ENCODE results near the gene PSME2. TPM values are rescaled to one million over a fixed set of nuclear protein-coding genes. Genes with fewer than 3 reads are reported as not detected.

PSME2 gene
- total RNA-seq, 1 experiment from 2014 or later, result 126 TPM

DNA sequence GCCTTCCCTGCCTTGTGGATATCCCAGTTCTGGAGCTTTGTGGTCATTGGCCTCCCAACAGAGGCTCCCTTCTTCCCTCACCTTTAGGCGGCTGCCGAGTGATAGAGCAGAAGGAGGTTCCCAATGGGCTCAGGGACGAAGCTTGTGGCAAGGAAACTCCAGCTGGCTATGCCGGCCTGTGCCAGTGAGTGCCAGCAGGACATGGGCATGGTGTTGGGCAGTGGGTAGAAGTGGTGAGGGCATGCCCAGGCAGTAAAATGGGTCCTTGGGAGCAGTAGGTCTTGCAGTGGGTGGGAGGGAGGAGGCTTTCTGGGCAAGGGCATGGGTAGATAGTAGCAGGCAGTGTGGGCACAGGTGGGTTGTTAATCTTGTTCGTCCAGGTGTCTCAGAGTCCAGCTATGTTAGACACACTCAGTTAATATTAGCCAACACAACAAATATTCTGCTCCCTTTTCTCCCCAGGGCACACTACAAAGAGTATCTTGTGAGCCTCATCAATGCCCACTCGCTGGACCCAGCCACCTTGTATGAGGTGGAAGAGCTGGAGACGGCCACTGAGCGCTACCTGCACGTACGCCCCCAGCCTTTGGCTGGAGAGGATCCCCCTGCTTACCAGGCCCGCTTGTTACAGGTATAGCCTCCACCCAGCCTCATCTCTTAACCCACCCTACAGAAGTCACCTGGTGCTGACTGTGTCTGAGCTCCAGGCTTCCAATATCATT lies 13.5 kb upstream of the PSME2 start:
- peaks cover 30 to 64% (median 61%) of the 10 kb centered on the region in 3 experiments for H3K36me3 Mint-ChIP-seq (ENCODE audit: insufficient read depth in 1 of 3, low read depth in 3 of 3)
- H2BK5ac ChIP-seq (ENCODE audit: insufficient read length, low read length), result no peak overlapping the region
- H3K4ac ChIP-seq (ENCODE audit: low read depth, low read length), result no peak overlapping the region
- no peak overlapping the region for H4K5ac ChIP-seq (ENCODE audit: insufficient read length, low read depth, low read length)
- H3K4me1 ChIP-seq (ENCODE audit: insufficient read depth, low read length), result no peaks in the 10 kb centered on the region
- no peak overlapping the region for H3K27ac ChIP-seq (ENCODE audit: insufficient read length, low read depth, low read length)
- no peak overlapping the region for H2AK5ac ChIP-seq (ENCODE audit: insufficient read length, low read length)
- no peaks in the 10 kb centered on the region for H3K23me2 ChIP-seq (ENCODE audit: insufficient read length, low read depth, low read length, poor library complexity, severe bottlenecking)
- no peak overlapping the region for H4K91ac ChIP-seq (ENCODE audit: insufficient read length, low read depth, low read length)
- H3K9me3 Mint-ChIP-seq, result no peaks in the 10 kb centered on the region
- H3K27me3 Mint-ChIP-seq (ENCODE audit: low read depth), result no peaks in the 10 kb centered on the region; the same call in 1 of the 2 replicates
- H3K14ac ChIP-seq (ENCODE audit: insufficient read depth, low read length), result no peak overlapping the region
- H3K4me3 Mint-ChIP-seq, result no peak overlapping the region; a peak in 1 of 5 replicates
- no peaks in the 10 kb centered on the region for H3K9me3 ChIP-seq (ENCODE audit: control insufficient read depth, low read depth, low read length)
- no peaks in the 10 kb centered on the region for H3K27me3 ChIP-seq (ENCODE audit: insufficient read depth, low read length)
- H2BK20ac ChIP-seq (ENCODE audit: low read depth, low read length, poor library complexity, severe bottlenecking), result no peak overlapping the region
- no peak overlapping the region for H4K8ac ChIP-seq (replicated peaks; ENCODE audit: insufficient read length, low read depth, low read length)
- peaks cover 11 to 13% of the 10 kb centered on the region in 2 experiments for H3K4me1 Mint-ChIP-seq
- H3K56ac ChIP-seq (ENCODE audit: insufficient read length, low read depth, low read length), result no peak overlapping the region
- no peaks in the 10 kb centered on the region for H3K79me2 ChIP-seq (ENCODE audit: insufficient read depth, low read length)
- no peak overlapping the region for H3K23ac ChIP-seq (ENCODE audit: insufficient read length, low read depth, low read length)
- WGBS (ENCODE audit: extremely low coverage, insufficient read length, low lambda C conversion rate), result no CpG with 5 or more reads among the region's 11 CpGs
- H3K9ac ChIP-seq (ENCODE audit: extremely low read depth, insufficient read length, low read length), result no peak overlapping the region
- H2AFZ ChIP-seq (ENCODE audit: low read length), result no peak overlapping the region
- no peak overlapping the region for H3K18ac ChIP-seq (ENCODE audit: insufficient read length, low read depth, low read length)
- H3K4me2 ChIP-seq (ENCODE audit: insufficient read depth, insufficient read length, low read length), result no peak overlapping the region
- H2BK15ac ChIP-seq (ENCODE audit: low read depth, low read length), result no peak overlapping the region
- H3K27ac Mint-ChIP-seq, result peak overlapping the region in 1 of 3 experiments; percentile 79; a peak in 2 of 7 replicates
- no peak for DNase-seq
- H4K20me1 ChIP-seq (ENCODE audit: control insufficient read depth, insufficient read depth, insufficient read length), result no peaks in the 10 kb centered on the region
- H2BK12ac ChIP-seq (ENCODE audit: insufficient read length, low read depth, low read length), result no peak overlapping the region
- H2BK120ac ChIP-seq (ENCODE audit: low read depth, low read length, poor library complexity, severe bottlenecking), result no peak overlapping the region
- TF ChIP-seq, protein P1, sequence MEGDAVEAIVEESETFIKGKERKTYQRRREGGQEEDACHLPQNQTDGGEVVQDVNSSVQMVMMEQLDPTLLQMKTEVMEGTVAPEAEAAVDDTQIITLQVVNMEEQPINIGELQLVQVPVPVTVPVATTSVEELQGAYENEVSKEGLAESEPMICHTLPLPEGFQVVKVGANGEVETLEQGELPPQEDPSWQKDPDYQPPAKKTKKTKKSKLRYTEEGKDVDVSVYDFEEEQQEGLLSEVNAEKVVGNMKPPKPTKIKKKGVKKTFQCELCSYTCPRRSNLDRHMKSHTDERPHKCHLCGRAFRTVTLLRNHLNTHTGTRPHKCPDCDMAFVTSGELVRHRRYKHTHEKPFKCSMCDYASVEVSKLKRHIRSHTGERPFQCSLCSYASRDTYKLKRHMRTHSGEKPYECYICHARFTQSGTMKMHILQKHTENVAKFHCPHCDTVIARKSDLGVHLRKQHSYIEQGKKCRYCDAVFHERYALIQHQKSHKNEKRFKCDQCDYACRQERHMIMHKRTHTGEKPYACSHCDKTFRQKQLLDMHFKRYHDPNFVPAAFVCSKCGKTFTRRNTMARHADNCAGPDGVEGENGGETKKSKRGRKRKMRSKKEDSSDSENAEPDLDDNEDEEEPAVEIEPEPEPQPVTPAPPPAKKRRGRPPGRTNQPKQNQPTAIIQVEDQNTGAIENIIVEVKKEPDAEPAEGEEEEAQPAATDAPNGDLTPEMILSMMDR (conservative IDR thresholded peaks at IDR 0.05), result no peak
- H3T11ph ChIP-seq (ENCODE audit: low read length), result no peak overlapping the region
- H3K79me1 ChIP-seq (ENCODE audit: insufficient read depth, low read depth, low read length, poor library complexity, severe bottlenecking), result no peaks in the 10 kb centered on the region
